Activated naive CD8-positive, alpha-beta T cell treated with anti-CD3 and anti-CD28 coated beads, Interleukin-2, amount 50 U/mL, for 24 hours (primary cell): ENCODE measurements around the gene RNU6-8.

Source experiments
- ATAC-seq: fragments of 150-1000 bp; cut with Tn5 transposase; one replicate; pipeline ENCODE4 v1.10.0; 2021
- DNase-seq: peaks from one replicate; pipeline ENCODE4 v3.0.0; 2021
- H3K27ac Mint-ChIP-seq: one replicate; pipeline ENCODE4 v1.8.0; 2021; ENCODE audit warnings: mild to moderate bottlenecking, mixed read lengths
- H3K27me3 Mint-ChIP-seq: one replicate; pipeline ENCODE4 v1.8.0; 2021; ENCODE audit warnings: mixed read lengths
- H3K36me3 Mint-ChIP-seq: one replicate; pipeline ENCODE4 v1.8.0; 2021; ENCODE audit warnings: low read depth, mixed read lengths
- H3K4me1 Mint-ChIP-seq: one replicate; pipeline ENCODE4 v1.8.0; 2021; ENCODE audit warnings: mixed read lengths
- H3K4me3 Mint-ChIP-seq: one replicate; pipeline ENCODE4 v1.8.0; 2021; ENCODE audit warnings: mild to moderate bottlenecking, moderate library complexity, mixed read lengths
- H3K9me3 Mint-ChIP-seq: one replicate; pipeline ENCODE4 v1.8.0; 2021; ENCODE audit warnings: mixed read lengths

RNU6-8 gene

DNA sequence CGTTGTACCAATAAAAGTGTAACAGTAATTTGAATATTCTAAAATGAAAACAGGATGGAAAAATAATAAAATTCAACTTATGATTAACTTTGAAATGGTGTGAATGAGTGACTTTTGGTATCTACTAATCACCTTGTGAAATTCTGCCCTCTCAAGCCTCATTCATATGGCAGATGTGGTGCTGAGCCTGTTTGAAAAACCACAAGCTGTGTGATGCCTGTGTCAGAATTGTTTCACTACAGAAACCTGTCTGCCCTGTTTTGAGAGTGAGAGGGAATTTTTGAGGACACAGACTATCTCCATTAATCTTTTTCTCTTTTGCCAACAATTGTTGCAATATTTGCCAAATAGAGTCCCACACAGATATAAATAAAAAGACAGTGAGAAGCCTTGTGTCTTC, 5.2 kb downstream of the RNU6-8 start:
- no peaks in the 10 kb centered on the region for H3K9me3 Mint-ChIP-seq
- H3K27ac Mint-ChIP-seq: no peak overlapping the region
- H3K27me3 Mint-ChIP-seq: peaks cover 3% of the 10 kb centered on the region
- no peak for ATAC-seq
- H3K36me3 Mint-ChIP-seq: no peaks in the 10 kb centered on the region
- DNase-seq: no peak
- H3K4me3 Mint-ChIP-seq: no peak overlapping the region
- H3K4me1 Mint-ChIP-seq: peaks cover 41% of the 10 kb centered on the region

DNA sequence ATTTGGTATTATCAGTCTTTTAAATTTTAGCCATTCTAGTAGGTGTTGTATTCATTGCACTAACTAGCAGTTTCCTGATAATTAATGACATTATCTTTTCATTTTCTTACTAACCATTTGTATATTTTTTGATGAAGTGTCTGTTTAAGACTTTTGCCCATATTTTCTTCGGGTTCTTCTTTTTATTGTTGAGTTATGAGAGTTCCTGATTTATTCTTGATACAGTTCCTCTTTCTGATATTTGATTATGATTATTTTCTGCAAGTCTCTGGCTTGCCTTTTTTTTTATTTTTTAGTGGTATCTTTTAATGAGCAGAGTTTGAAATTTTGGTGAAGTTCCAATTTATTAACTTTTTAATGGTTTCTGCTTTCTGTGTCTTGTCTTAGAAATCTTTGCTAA, 7.4 kb downstream of the RNU6-8 start:
- H3K36me3 Mint-ChIP-seq: no peaks in the 10 kb centered on the region

DNA sequence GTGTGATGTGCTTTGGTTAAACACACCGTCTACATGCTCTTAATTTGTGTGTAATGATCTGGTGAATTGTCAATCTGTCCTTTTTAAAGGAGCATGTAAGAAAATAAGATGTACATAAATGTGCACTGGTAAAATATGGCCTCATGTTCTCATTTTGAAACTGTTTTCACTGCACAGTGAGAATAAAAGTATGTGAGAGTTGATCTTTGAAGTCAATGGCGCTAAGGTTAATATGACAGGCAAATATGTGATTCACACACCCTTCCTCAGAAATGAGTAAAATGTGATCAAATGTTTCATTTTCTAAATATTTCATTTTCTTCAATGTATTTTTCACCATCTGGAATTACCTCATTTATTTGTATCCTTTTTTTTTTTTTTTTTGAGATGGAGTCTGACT, 9.5 kb downstream of the RNU6-8 start:
- DNase-seq (no peak), ATAC-seq (no peak)
- no peak overlapping the region for H3K4me3 Mint-ChIP-seq
- H3K9me3 Mint-ChIP-seq: no peaks in the 10 kb centered on the region
- no peak overlapping the region for H3K27ac Mint-ChIP-seq
- peaks cover 2% of the 10 kb centered on the region for H3K27me3 Mint-ChIP-seq
- H3K4me1 Mint-ChIP-seq: peaks cover 11% of the 10 kb centered on the region
- no peaks in the 10 kb centered on the region for H3K36me3 Mint-ChIP-seq

More for the DNA sequence above, 7.4 kb downstream of the RNU6-8 start:
- Mint-ChIP-seq H3K27me3 (peaks cover 2% of the 10 kb centered on the region), H3K27ac (no peak overlapping the region), H3K4me1 (peaks cover 19% of the 10 kb centered on the region), H3K4me3 (no peak overlapping the region), H3K9me3 (no peaks in the 10 kb centered on the region)
- DNase-seq (no peak), ATAC-seq (no peak)

DNA sequence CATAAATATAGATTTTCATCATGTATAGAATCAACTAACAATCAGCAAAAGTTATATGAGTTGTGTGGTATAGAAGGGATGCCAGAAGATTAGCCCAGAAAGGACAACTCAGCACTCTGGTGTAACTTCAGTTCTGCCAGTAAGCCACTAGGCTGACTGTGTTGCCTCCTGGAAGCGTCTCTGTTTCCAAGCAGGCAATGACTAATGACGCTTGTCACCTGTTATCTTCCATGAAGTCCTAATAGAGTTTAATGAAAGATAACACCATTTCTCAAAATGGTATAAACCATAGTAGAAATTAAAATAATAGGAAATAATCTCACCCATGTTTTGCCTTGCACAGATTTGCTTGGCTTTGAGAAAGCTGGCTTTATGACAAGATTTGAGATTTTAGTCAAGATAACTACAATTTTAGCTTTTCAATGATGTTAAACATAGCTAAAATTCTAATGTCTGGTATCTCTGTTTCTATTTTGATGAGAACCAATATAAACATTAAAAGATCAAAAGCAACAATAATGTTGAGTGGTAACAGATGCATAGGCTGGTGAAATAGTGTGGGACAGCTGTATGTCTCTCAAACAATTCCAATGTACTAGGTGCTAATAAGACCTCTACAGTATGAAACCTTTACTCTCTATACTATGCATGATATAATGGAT, 10.2 kb downstream of the RNU6-8 start:
- Mint-ChIP-seq H3K27me3 (peaks cover 2% of the 10 kb centered on the region), H3K27ac (no peak overlapping the region), H3K9me3 (no peaks in the 10 kb centered on the region), H3K36me3 (no peaks in the 10 kb centered on the region), H3K4me3 (no peak overlapping the region), H3K4me1 (peaks cover 9% of the 10 kb centered on the region)
- ATAC-seq (no peak), DNase-seq (no peak)

DNA sequence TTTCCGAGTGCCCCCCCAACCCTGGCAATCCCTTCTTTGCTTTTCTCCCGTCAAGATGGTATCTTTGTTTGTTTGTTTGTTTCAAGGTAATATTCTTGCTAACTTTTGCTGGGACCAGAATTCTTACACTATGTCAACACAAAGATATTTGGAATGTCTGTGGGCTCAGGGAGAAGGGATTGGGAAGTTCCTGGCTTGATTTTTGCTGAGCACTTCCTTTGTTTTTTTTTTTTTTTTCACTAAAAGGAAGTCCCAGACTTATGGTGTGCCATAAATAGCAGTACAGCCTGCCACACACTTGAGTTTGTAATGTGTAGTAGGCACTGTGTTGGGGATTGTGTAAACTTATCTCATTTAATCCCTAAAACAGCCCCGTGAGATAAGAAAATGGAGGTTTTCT, 12.4 kb downstream of the RNU6-8 start:
- DNase-seq (no peak), ATAC-seq (no peak)
- no peaks in the 10 kb centered on the region for H3K36me3 Mint-ChIP-seq
- peaks cover 9% of the 10 kb centered on the region for H3K4me1 Mint-ChIP-seq
- no peak overlapping the region for H3K4me3 Mint-ChIP-seq
- H3K27ac Mint-ChIP-seq: no peak overlapping the region
- H3K9me3 Mint-ChIP-seq: no peaks in the 10 kb centered on the region
- H3K27me3 Mint-ChIP-seq: no peaks in the 10 kb centered on the region

DNA sequence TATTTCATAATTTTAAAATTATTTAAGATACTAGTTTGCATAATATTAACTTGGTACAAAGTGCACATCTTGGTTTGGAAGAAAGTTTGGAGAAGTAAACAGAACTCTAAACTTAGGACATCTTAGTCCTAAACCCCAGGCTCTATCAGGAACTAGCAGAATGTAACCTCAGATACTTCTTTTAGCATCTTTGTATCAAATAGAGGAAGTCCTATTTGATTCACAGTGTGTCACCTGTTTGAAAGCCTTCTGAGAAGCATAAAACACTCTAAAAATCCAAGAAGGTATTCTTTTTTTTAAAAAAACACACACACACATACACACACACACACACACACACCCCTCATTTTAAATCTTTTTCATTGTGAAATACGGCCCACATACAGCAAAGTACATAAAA, 13.3 kb downstream of the RNU6-8 start:
- ATAC-seq (no peak), DNase-seq (no peak)
- Mint-ChIP-seq H3K4me1 (peaks cover 9% of the 10 kb centered on the region), H3K4me3 (no peak overlapping the region), H3K36me3 (no peaks in the 10 kb centered on the region), H3K9me3 (peaks cover 4% of the 10 kb centered on the region), H3K27ac (no peak overlapping the region), H3K27me3 (no peaks in the 10 kb centered on the region)

DNA sequence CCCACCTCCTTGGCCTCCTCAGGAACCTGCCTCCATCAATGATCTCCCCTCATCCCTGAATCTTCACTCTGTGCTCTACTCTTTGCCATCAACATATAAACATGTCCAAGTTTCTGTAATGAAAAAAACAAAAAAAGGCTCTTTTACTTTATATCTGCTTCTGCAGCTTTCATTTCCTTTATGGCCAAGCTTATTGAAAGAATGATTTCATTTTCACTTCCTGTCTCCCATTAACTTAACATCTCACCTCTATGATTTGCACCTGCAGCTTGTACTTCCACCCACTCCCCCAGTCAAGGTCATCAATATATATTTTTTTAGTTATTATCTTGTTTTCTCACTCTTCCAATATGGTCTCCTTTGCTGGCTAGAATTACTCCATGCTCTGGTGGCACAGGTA, 16.8 kb downstream of the RNU6-8 start:
- no peak for ATAC-seq
- peaks cover 5% of the 10 kb centered on the region for H3K4me1 Mint-ChIP-seq
- no peaks in the 10 kb centered on the region for H3K36me3 Mint-ChIP-seq
- H3K27ac Mint-ChIP-seq: no peak overlapping the region
- peaks cover 11% of the 10 kb centered on the region for H3K9me3 Mint-ChIP-seq
- DNase-seq: no peak
- peaks cover 4% of the 10 kb centered on the region for H3K27me3 Mint-ChIP-seq
- no peak overlapping the region for H3K4me3 Mint-ChIP-seq

DNA sequence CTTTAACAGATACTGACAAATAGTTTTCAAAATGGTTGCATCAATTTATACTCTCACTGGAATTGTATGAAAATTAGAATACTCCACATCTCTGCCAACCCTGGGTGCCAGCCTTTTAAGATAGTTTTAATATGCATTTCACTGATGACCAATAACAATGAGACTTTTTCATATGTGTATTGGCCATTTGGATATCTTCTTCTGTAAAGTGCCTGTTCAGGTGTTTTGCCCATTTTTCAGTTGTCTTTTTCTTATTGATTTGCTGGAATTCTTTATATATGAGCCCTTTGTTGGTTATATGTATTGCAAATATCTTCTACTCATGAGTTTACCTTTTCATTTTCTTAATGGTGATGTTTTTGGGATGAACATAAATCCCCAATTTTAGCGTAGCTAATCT, 18.0 kb downstream of the RNU6-8 start:
- Mint-ChIP-seq H3K9me3 (peaks cover 15% of the 10 kb centered on the region), H3K4me3 (no peak overlapping the region), H3K36me3 (no peaks in the 10 kb centered on the region), H3K27me3 (peaks cover 13% of the 10 kb centered on the region), H3K4me1 (peaks cover 5% of the 10 kb centered on the region), H3K27ac (no peak overlapping the region)
- no peak for DNase-seq
- ATAC-seq: no peak

DNA sequence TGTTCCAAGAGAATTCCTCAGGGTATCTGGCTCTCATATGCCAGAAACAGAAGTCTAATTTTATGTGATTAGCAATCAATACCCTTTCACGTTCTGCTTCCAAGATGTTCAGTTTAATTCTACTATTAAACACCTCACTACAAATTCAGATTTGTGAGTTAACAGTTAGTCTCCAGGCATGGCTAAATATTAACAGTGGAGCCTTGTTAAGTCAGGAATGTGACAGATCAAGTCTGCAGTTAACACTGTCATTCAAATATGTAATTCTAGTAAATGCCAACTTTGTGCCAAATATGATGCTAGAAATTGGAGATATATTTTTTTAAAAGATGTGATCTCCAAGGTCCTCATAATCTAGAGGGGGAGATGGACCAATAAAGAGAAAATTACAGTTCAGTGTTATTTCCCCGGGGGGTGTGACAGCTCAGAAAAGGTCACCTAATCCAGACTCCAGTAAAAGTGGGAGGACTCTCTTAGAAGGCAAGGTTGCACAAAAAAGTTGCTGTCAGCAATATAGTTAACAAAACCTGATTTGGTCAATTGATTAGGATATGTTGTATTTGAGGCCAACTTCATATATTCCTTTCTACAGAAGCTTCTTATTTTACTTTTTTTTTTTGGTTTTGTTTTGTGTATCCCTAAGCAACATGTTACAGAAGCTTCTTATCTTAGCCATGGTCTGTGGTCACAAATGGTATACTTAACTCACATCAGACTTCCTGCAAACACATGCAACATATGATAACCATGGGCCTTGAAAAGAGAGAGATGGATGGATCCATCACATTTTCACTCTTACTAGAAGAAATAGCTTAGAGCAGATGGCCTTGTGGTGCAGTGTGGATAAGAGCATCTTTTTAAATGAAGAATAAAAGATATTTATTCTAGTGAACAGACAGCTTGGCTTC, 19.7 kb downstream of the RNU6-8 start:
- H3K36me3 Mint-ChIP-seq: no peaks in the 10 kb centered on the region
- no peak overlapping the region for H3K27ac Mint-ChIP-seq
- peaks cover 5% of the 10 kb centered on the region for H3K4me1 Mint-ChIP-seq
- DNase-seq (no peak), ATAC-seq (no peak)
- peaks cover 13% of the 10 kb centered on the region for H3K27me3 Mint-ChIP-seq
- H3K9me3 Mint-ChIP-seq: peaks cover 15% of the 10 kb centered on the region
- H3K4me3 Mint-ChIP-seq: no peak overlapping the region

DNA sequence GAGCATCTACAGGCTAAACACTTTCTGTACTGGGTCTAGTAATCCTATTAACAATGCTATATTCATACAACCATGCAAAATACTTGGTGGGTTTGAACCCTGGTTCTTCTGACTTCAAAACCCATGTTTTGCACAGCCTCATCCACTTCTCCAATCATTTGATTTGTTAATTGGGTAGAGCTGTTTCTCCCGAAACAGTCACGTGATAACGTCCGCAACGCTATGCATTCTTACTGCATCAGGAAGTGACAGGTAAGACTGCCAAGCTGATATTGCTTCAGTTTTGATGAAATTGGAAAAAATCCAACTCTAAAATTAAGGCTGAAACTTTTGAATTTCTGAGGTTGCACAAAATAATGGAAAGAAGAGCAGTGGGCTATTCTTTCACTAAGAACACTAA, 31.6 kb downstream of the RNU6-8 start:
- H3K27me3 Mint-ChIP-seq: no peaks in the 10 kb centered on the region
- H3K4me3 Mint-ChIP-seq: no peak overlapping the region
- no peaks in the 10 kb centered on the region for H3K36me3 Mint-ChIP-seq
- DNase-seq: no peak
- H3K4me1 Mint-ChIP-seq: peaks cover 4% of the 10 kb centered on the region
- H3K27ac Mint-ChIP-seq: no peak overlapping the region
- no peaks in the 10 kb centered on the region for H3K9me3 Mint-ChIP-seq
- ATAC-seq: no peak

DNA sequence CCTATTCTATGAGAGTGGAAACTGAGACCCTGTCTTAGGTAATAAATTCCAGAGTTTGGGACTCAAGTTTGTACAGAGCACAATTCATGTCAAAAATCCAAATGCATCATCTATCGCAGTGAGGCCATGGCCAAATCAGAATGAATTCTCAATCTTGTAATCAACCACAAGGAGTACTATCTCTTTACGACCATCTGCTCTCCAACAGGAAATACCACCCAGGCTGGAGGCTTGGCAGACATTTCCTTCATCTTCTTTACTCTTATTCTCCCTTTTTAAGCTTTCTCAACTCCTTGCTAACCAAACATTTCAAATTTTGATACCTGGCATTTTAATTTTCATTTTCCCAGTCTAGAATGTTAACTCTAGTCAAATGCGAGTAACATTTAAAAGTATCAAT, 33.9 kb downstream of the RNU6-8 start:
- DNase-seq: no peak
- Mint-ChIP-seq H3K27me3 (no peaks in the 10 kb centered on the region), H3K9me3 (no peaks in the 10 kb centered on the region), H3K27ac (no peak overlapping the region), H3K4me3 (no peak overlapping the region), H3K36me3 (no peaks in the 10 kb centered on the region), H3K4me1 (peaks cover 4% of the 10 kb centered on the region)
- no peak for ATAC-seq

DNA sequence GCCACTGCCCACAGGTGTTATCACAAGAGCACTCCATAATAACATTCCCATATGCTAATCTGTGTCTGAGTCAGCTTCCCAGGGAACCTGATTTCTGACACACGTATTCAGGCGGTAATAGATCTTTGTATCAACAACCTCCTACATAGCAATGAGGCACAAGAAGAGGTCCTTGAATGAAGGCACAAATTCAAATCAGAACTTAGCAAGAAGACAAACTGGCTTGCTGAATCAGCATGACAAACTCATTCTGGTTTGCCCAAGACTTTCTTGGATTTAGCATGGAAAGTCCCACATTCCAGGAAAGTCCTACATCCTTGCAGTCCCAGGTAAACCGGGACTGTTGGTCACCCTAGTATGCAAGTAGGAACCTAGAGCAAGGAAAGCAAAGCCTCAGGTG, 35.2 kb downstream of the RNU6-8 start:
- no peaks in the 10 kb centered on the region for H3K27me3 Mint-ChIP-seq

DNA sequence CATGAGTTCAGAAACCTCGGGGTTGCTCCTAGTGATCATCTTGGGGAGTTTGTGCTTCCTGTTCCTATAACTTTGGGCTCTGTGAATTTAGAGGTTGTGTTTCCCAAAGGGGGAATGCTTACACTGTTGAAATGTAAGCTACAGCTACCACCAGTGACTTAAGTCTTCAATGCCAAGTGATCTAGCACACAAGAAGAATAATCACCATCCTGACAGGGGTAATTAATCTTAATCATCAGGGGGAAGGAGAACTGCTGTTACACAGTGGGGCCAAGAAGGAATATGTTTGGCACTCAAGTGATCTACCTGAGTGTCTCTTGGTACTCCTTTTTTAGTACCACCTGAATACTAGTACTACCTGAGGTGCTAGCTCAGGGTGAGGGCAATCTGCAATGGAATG, 36.1 kb downstream of the RNU6-8 start:
- no peak overlapping the region for H3K27ac Mint-ChIP-seq
- no peak for ATAC-seq
- H3K4me3 Mint-ChIP-seq: no peak overlapping the region
- H3K4me1 Mint-ChIP-seq: peaks cover 4% of the 10 kb centered on the region
- no peaks in the 10 kb centered on the region for H3K36me3 Mint-ChIP-seq
- H3K9me3 Mint-ChIP-seq: peaks cover 14% of the 10 kb centered on the region
- DNase-seq: no peak
- H3K27me3 Mint-ChIP-seq: no peaks in the 10 kb centered on the region

More for the DNA sequence above, 35.2 kb downstream of the RNU6-8 start:
- no peak overlapping the region for H3K4me3 Mint-ChIP-seq
- H3K36me3 Mint-ChIP-seq: no peaks in the 10 kb centered on the region
- DNase-seq (no peak), ATAC-seq (no peak)
- no peak overlapping the region for H3K27ac Mint-ChIP-seq
- H3K4me1 Mint-ChIP-seq: peaks cover 4% of the 10 kb centered on the region
- peaks cover 6% of the 10 kb centered on the region for H3K9me3 Mint-ChIP-seq

DNA sequence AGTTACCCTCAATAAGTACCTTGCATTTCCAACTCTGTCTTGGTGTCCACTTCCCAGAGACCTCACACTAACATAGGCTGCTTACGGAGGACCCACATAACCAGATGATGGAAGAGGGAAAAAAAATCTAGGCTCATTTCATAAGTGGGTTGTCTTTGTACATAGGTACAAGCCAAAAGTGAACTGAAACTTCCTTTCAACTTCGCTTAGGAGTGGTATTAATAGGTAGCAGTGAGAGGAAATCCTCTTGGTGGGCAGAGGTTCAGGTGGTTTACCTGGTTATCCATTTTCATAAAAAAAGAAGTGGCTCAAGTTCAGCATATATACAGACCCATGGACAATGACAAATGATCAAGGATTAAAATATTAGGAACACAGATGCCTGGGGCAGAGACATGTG, 37.0 kb downstream of the RNU6-8 start:
- Mint-ChIP-seq H3K4me1 (peaks cover 4% of the 10 kb centered on the region), H3K9me3 (peaks cover 20% of the 10 kb centered on the region), H3K4me3 (no peak overlapping the region), H3K36me3 (no peaks in the 10 kb centered on the region), H3K27ac (no peak overlapping the region), H3K27me3 (no peaks in the 10 kb centered on the region)
- DNase-seq: no peak
- peak; percentile 20 for ATAC-seq
